CD8-positive, alpha-beta memory T cell (primary cell): ENCODE measurements around the gene MARCHF10. TPM values are rescaled to one million over a fixed set of nuclear protein-coding genes. Genes with fewer than 3 reads are reported as not detected.

Experiments used
- CTCF ChIA-PET: fragments of 350-600 bp; sonication (Branson Sonifier 250); formaldehyde crosslinking; loops from one replicate; lab custom pipeline; 2021; ENCODE audit warnings: antibody characterized with exemption; lab: Charles Lee
- POLR2A ChIA-PET: fragments of 350-600 bp; sonication (Branson Sonifier 250); formaldehyde crosslinking; loops from one replicate; lab custom pipeline; 2021; ENCODE audit warnings: antibody characterized with exemption; lab: Charles Lee
- DNase-seq, 5 donors: peaks; one replicate each; pipeline versions ENCODE4 v3.0.0 to v3.0.0-alpha.2; 2020 to 2022; ENCODE audit warnings: mixed read lengths in 1 of 5
- H3K27ac ChIP-seq: one replicate; pipeline ENCODE4 v1.7.0; 2013; ENCODE audit warnings: low read depth, mild to moderate bottlenecking, low read length, moderate library complexity
- H3K27me3 ChIP-seq: 2 replicates; pipeline ENCODE4 v1.7.0; 2013; ENCODE audit warnings: low read length, mild to moderate bottlenecking; ENCODE audit not compliant: insufficient read depth, poor library complexity, severe bottlenecking
- H3K36me3 ChIP-seq: 2 replicates; pipeline ENCODE4 v1.7.0; 2013; ENCODE audit warnings: mild to moderate bottlenecking, low read length, moderate library complexity; ENCODE audit not compliant: insufficient read depth
- H3K4me1 ChIP-seq: 2 replicates; pipeline ENCODE4 v1.7.0; 2013; ENCODE audit warnings: mild to moderate bottlenecking, low read length, moderate library complexity; ENCODE audit not compliant: insufficient read depth
- H3K4me3 ChIP-seq: 2 replicates; pipeline ENCODE4 v1.7.0; 2013; ENCODE audit warnings: mild to moderate bottlenecking, low read length
- H3K9me3 ChIP-seq: 2 replicates; pipeline ENCODE4 v1.7.0; 2013; ENCODE audit warnings: mild to moderate bottlenecking, low read length
- H3K27ac Mint-ChIP-seq, 8 donors: one replicate each; pipeline ENCODE4 v1.8.0; 2020 to 2021; ENCODE audit warnings: mixed read lengths in 8 of 8, mild to moderate bottlenecking in 6 of 8, inconsistent platforms in 3 of 8, moderate library complexity in 3 of 8
- H3K27me3 Mint-ChIP-seq, 2 donors: one replicate each; pipeline ENCODE4 v1.8.0; 2020 to 2021; ENCODE audit warnings: mixed read lengths in 2 of 2, mild to moderate bottlenecking in 1 of 2, moderate library complexity in 1 of 2
- H3K36me3 Mint-ChIP-seq, 3 donors: one replicate each; pipeline ENCODE4 v1.8.0; 2020 to 2021; ENCODE audit warnings: mixed read lengths in 3 of 3, inconsistent platforms in 1 of 3, mild to moderate bottlenecking in 1 of 3
- H3K4me1 Mint-ChIP-seq, 3 donors: one replicate each; pipeline ENCODE4 v1.8.0; 2020 to 2021; ENCODE audit warnings: mixed read lengths in 3 of 3, inconsistent platforms in 1 of 3, mild to moderate bottlenecking in 1 of 3
- H3K4me3 Mint-ChIP-seq, 7 donors: one replicate each; pipeline ENCODE4 v1.8.0; 2020 to 2021; ENCODE audit warnings: mixed read lengths in 7 of 7, mild to moderate bottlenecking in 6 of 7, moderate library complexity in 4 of 7, inconsistent platforms in 2 of 7
- H3K9me3 Mint-ChIP-seq, 5 donors: one replicate each; pipeline ENCODE4 v1.8.0; 2020 to 2022; ENCODE audit warnings: mixed read lengths in 5 of 5, mild to moderate bottlenecking in 3 of 5, moderate library complexity in 2 of 5, inconsistent platforms in 1 of 5
- polyA plus RNA-seq: library from polyadenylated mRNA; unstranded; fragments of 300-500 nt; fragmentation: Illumina TruSeq; gene quantifications from one replicate; pipeline ENCODE4 v1.2.3, GENCODE V29; 2021
- total RNA-seq, 2 experiments: library from RNA; stranded (reverse); gene quantifications; one replicate each; pipeline ENCODE4 v1.2.3, GENCODE V29; 2021

MARCHF10 gene
- total and polyA plus RNA-seq, 3 experiments from 2014 or later = 0.86 TPM; not detected in 2

DNA sequence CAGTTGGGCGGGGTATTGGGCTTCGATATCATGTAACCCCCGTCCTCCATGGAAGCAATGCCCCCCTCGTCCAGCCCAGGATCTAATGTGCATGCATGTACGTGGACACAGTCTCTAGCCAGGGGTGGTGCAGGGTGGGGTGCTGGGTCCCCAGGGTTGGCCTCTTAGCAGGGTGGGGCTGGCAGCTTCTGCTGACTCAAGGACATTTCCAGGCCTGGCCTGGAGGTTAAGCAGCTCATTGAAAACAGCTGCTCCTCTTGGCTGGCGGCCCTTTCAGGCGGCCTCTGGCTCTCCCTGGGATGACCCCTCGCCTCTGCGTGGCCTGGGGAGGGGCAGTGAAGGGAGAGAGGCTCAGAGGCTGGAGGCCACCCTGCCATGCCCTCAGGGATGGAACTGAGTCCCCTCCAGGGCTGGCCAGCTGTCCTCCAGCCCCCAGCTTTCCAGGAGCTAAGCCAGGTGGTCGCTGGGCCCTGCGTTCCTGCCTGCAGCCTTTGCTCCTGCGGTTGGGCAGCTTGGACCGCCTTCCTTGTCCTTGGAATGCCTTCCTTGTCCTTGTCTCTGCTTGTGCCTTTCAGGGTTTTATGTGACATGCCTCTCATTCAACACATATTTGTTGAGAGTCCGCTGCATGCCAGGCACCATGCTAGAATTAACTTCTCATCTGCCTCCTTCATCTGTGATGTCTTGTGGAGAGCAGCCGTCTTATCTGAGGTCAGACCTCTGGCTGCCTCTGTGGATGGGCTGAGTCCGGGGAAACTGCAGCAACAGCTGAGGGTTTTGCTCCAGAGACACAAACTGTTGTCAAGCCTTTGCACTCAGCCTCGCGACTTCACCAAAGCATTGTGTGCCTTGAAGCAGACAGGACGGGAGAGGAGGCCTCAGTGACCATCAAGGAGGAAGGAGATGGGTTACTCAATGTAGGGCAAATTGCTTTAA lies 154.0 kb downstream of the MARCHF10 start:
- peaks cover 23% of the 10 kb centered on the region in 2 donors for H3K27me3 Mint-ChIP-seq
- Histone ChIP-seq H3K4me1 (peaks cover 11% of the 10 kb centered on the region), H3K27ac (no peak overlapping the region), H3K4me3 (peak overlapping the region; percentile 60), H3K27me3 (no peaks in the 10 kb centered on the region), H3K9me3 (no peaks in the 10 kb centered on the region), H3K36me3 (no peaks in the 10 kb centered on the region)
- DNase-seq = no peak
- peaks cover 17 to 28% (median 23%) of the 10 kb centered on the region in 3 donors for H3K4me1 Mint-ChIP-seq
- H3K4me3 Mint-ChIP-seq = peak overlapping the region in 6 of 7 donors; percentile 79 to 93 (median 84)
- H3K9me3 Mint-ChIP-seq = peaks cover 0 to 2% (median 0%) of the 10 kb centered on the region in 5 donors
- no peaks in the 10 kb centered on the region for H3K36me3 Mint-ChIP-seq
- ChIA-PET POLR2A (interaction anchor here (0.6 kb wide), 1 partner anchor 26 kb away, joined by 3 read pairs; no protein-coding TSS in a partner anchor), CTCF (no interaction called here)
- peak overlapping the region in 5 of 8 donors; percentile 46 to 77 (median 62) for H3K27ac Mint-ChIP-seq

DNA sequence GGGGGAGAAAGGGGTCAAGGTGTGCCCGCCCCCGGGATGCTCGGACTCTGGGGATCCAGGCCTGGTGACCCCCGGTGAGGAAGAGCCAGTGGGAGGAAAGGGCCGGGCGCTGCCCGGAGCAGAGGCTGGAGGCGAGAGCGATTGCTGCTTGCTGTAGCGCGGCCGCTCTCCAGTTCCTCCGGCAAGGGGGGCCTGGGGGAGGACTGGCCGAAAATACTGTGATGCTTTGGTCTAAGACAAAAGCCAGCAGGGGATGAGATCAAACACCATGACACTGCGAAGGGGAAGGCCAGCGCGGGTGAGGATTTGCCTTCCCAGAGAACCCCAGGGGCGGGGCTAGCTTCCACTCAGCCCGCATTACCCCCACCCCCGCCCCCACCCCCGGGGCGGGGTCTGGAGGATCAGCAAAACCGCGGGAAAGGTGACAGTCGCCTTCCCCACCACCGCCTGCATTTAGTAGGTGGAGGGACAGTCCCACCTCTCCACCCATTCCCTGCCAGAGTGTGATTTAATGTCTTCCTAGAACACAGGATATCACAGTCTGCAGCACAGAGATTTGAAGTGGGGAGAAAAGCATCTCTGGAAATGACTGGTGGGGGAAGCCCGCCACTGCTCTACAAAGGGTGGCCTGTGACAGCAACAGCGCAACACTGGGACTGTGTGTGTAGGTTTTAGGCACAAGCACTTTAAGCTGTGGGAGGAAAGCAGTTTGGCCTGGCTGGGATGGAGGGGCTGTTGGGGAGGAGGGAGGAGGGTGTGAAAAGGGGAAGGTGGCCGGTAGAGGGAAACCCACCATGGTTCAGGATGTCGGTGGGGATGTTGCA lies 154.9 kb downstream of the MARCHF10 start:
- Mint-ChIP-seq H3K9me3 (peaks cover 0 to 2% (median 0%) of the 10 kb centered on the region in 5 donors), H3K27ac (peak overlapping the region in 6 of 8 donors; percentile 46 to 77 (median 63)), H3K4me1 (peaks cover 17 to 28% (median 23%) of the 10 kb centered on the region in 3 donors), H3K27me3 (peaks cover 23 to 25% of the 10 kb centered on the region in 2 donors), H3K4me3 (peak overlapping the region; percentile 64 to 93 (median 83)), H3K36me3 (no peaks in the 10 kb centered on the region)
- no peaks in the 10 kb centered on the region for H3K9me3 ChIP-seq
- ChIA-PET POLR2A (interaction anchor here (0.6 kb wide), 1 partner anchor 25 kb away, joined by 3 read pairs; no protein-coding TSS in a partner anchor), CTCF (no interaction called here)
- no peaks in the 10 kb centered on the region for H3K27me3 ChIP-seq
- DNase-seq = peak; percentile 35 to 58 (median 45)
- H3K4me3 ChIP-seq = peak overlapping the region; percentile 60
- peaks cover 11% of the 10 kb centered on the region for H3K4me1 ChIP-seq
- no peak overlapping the region for H3K27ac ChIP-seq
- H3K36me3 ChIP-seq = no peaks in the 10 kb centered on the region

DNA sequence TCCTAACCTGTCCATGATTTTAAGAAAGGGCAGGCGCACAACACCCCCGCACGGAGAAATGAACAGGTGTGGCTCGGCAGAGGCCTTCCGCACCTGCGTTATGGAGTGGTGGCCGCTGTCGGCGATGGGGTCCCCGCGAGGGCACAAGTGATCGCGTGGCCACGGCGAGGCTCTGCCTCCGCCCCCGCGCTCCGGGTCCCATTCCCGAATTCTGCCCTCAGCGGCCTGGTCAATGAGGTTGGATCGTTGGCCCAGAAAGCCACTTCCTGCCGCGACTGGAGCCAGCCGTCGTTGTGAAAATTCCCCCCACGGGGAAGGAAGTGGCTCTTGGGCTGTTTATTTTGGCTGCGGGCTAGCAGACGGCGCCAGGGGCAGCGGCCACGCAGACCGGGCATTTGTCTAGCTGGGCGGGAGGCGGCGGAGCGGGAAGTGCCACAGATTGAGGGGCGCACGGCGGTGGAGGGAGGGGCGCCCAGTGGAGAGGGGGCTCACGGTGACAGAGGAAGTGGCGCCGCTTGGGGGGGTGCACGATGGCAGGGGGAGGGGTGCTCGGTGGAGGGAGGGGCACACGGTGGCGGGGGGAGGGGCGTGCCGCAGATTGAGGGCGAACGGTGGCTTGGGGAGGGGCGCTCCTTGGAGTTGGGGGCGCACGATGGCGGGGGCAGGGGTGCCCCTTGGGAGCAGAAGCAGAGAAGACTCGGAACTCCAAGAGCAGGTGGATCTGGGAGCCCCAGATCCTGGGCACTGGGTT lies 155.7 kb downstream of the MARCHF10 start:
- H3K9me3 Mint-ChIP-seq = peaks cover 0 to 2% (median 0%) of the 10 kb centered on the region in 5 donors
- POLR2A ChIA-PET = no interaction called here
- Histone ChIP-seq H3K36me3 (no peaks in the 10 kb centered on the region), H3K4me1 (peaks cover 11% of the 10 kb centered on the region), H3K4me3 (peak overlapping the region; percentile 60), H3K27ac (no peak overlapping the region), H3K27me3 (no peaks in the 10 kb centered on the region), H3K9me3 (no peaks in the 10 kb centered on the region)
- peak in 4 of 5 donors; percentile 11 to 53 (median 32) for DNase-seq
- H3K4me1 Mint-ChIP-seq = peaks cover 17 to 28% (median 23%) of the 10 kb centered on the region in 3 donors
- CTCF ChIA-PET = no interaction called here
- no peaks in the 10 kb centered on the region for H3K36me3 Mint-ChIP-seq
- peak overlapping the region; percentile 39 to 83 (median 62) for H3K27ac Mint-ChIP-seq
- peak overlapping the region; percentile 64 to 93 (median 83) for H3K4me3 Mint-ChIP-seq
- H3K27me3 Mint-ChIP-seq = peaks cover 20 to 25% of the 10 kb centered on the region in 2 donors

Other genes with a start within 250 kb of the MARCHF10 start
- 10 to 100 TPM; 10.0 to 10.2 TPM for gene MRC2, start 180.6 kb downstream of the MARCHF10 start, total RNA-seq
- gene MRC2, start 180.6 kb downstream of the MARCHF10 start, polyA plus RNA-seq = 0.08 TPM
- gene TANC2, start 157.9 kb upstream of the MARCHF10 start, total RNA-seq = 1 to 10 TPM; 6.3 to 6.8 TPM
- 3.2 TPM for gene TANC2, start 157.9 kb upstream of the MARCHF10 start, polyA plus RNA-seq